ENCODE data around the gene HRH2.

DNA sequence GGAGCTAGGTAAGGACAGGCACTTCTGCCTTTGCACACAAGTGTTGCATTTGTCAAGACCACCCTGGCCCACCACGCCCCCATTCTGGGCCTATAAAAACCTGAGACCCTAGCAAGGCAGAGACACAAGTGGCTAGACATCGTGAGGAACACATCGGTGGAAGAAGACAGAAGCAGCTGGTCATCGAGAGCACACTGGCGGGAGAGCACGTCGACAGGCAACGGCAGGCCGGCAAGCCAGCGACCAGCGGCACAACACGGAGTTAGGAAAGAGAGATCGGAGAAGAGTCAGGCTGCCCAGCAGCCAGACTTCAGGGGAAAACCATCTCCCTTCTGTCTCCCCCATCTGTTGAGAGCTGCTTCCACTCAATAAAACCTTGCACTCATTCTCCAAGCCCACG, 76.1 kb downstream of the HRH2 start:
- TF ChIP-seq POLR2A (IDR thresholded peaks at IDR 0.05) = no peak
- TF ChIP-seq, protein P1, sequence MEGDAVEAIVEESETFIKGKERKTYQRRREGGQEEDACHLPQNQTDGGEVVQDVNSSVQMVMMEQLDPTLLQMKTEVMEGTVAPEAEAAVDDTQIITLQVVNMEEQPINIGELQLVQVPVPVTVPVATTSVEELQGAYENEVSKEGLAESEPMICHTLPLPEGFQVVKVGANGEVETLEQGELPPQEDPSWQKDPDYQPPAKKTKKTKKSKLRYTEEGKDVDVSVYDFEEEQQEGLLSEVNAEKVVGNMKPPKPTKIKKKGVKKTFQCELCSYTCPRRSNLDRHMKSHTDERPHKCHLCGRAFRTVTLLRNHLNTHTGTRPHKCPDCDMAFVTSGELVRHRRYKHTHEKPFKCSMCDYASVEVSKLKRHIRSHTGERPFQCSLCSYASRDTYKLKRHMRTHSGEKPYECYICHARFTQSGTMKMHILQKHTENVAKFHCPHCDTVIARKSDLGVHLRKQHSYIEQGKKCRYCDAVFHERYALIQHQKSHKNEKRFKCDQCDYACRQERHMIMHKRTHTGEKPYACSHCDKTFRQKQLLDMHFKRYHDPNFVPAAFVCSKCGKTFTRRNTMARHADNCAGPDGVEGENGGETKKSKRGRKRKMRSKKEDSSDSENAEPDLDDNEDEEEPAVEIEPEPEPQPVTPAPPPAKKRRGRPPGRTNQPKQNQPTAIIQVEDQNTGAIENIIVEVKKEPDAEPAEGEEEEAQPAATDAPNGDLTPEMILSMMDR (IDR thresholded peaks at IDR 0.05) = no peak

Data from body of pancreas (tissue), 4 donors.